NCI-H226 (cell line): ENCODE measurements around the gene MACROD2.

Experiments used
- DNase-seq: peaks from one replicate; pipeline ENCODE4 v3.0.0-alpha.2; 2015

Gene MACROD2

GRCh38 chr20:14932040-14932439 lies 936.7 kb downstream of the MACROD2 start:
- no peak for DNase-seq

- no peak for DNase-seq
Observed at GRCh38 chr20:14935285-14935684, 940.0 kb downstream of the MACROD2 start.

- no peak for DNase-seq
Observed at GRCh38 chr20:14937021-14937420, 941.7 kb downstream of the MACROD2 start.

- no peak for DNase-seq
Observed at GRCh38 chr20:14937846-14938245, 942.5 kb downstream of the MACROD2 start.

- no peak for DNase-seq
Observed at GRCh38 chr20:14947536-14947935, 952.2 kb downstream of the MACROD2 start.

GRCh38 chr20:14947946-14948345 lies 952.6 kb downstream of the MACROD2 start:
- DNase-seq, result no peak

GRCh38 chr20:14948416-14948815 lies 953.1 kb downstream of the MACROD2 start:
- DNase-seq, result no peak

- no peak for DNase-seq
Observed at GRCh38 chr20:14950633-14951032, 955.3 kb downstream of the MACROD2 start.

- no peak for DNase-seq
Observed at GRCh38 chr20:14951105-14951504, 955.8 kb downstream of the MACROD2 start.

GRCh38 chr20:14951707-14952418 lies 956.5 kb downstream of the MACROD2 start:
- DNase-seq, result peak; percentile 34

GRCh38 chr20:14953736-14954135 lies 958.4 kb downstream of the MACROD2 start:
- DNase-seq, result no peak

GRCh38 chr20:14955399-14955798 lies 960.1 kb downstream of the MACROD2 start:
- no peak for DNase-seq

GRCh38 chr20:14956026-14956425 lies 960.7 kb downstream of the MACROD2 start:
- DNase-seq, result no peak

- no peak for DNase-seq
Observed at GRCh38 chr20:14956538-14956937, 961.2 kb downstream of the MACROD2 start.

GRCh38 chr20:14957402-14957801 lies 962.1 kb downstream of the MACROD2 start:
- DNase-seq, result no peak

- DNase-seq, result no peak
Observed at GRCh38 chr20:14958626-14959025, 963.3 kb downstream of the MACROD2 start.

- peak; percentile 82 for DNase-seq
Observed at GRCh38 chr20:14959506-14960475, 964.5 kb downstream of the MACROD2 start.

- DNase-seq, result no peak
Observed at GRCh38 chr20:14960831-14961230, 965.5 kb downstream of the MACROD2 start.

GRCh38 chr20:14963262-14963663 lies 967.9 kb downstream of the MACROD2 start:
- peak; percentile 68 for DNase-seq

GRCh38 chr20:14966203-14966602 lies 970.9 kb downstream of the MACROD2 start:
- no peak for DNase-seq

- DNase-seq, result no peak
Observed at GRCh38 chr20:14966808-14967207, 971.5 kb downstream of the MACROD2 start.

- DNase-seq, result no peak
Observed at GRCh38 chr20:14972256-14972655, 976.9 kb downstream of the MACROD2 start.

- DNase-seq, result no peak
Observed at GRCh38 chr20:14972690-14973089, 977.4 kb downstream of the MACROD2 start.

- DNase-seq, result no peak
Observed at GRCh38 chr20:14979453-14979986, 984.2 kb downstream of the MACROD2 start.
